22Rv1 (cell line): ENCODE data around the gene TMEM88.

ENCODE experiments used
- CTCF ChIP-seq: fragments of 450-650 bp; IDR thresholded peaks from 2 replicates; pipeline ENCODE4 v1.5.1; 2017; ENCODE audit warnings: mild to moderate bottlenecking
- ZFX ChIP-seq: fragments of 450-650 bp; IDR thresholded peaks from 2 replicates; pipeline ENCODE4 v1.6.1; 2017; ENCODE audit warnings: antibody characterized with exemption, borderline replicate concordance

- TF ChIP-seq CTCF (no peak), ZFX (no peak)
These were observed 37.8 kb upstream of the TMEM88 start for GRCh38 chr17:7816926-7817642.
